OCI-LY3 (cell line): ENCODE results near the gene RAB4B.
"Not testable (repeated sequence)": the region's sequence is repeated elsewhere in the genome, so short reads cannot be mapped to it uniquely, and the experiment has no call there.

ENCODE experiments used
- CTCF ChIP-seq: fragments of 200-600, 300-600 bp; sonication (generic); IDR thresholded peaks from 2 replicates; pipeline ENCODE4 v1.5.1; 2014; ENCODE audit warnings: antibody characterized with exemption, low read length, low read depth
- EZH2phosphoT487 ChIP-seq: fragments of 200-600 bp; shearing (Covaris generic); IDR thresholded peaks from 2 replicates; pipeline ENCODE4 v1.6.1; 2018; ENCODE audit warnings: antibody characterized with exemption, mixed run types, low read depth

- TF ChIP-seq CTCF, EZH2phosphoT487: not testable (repeated sequence)
Observed at GRCh38 chr19:40766385-40766784, 11.7 kb upstream of the RAB4B start.
